HG03060 (cell line): Measurements from ENCODE around the gene NTRK3.
"Not testable (repeated sequence)": the region's sequence is repeated elsewhere in the genome, so short reads cannot be mapped to it uniquely, and the experiment has no call there.

Experiments used
- ATAC-seq: cut with Tn5 transposase; IDR thresholded peaks from one replicate; pipeline ENCODE4 v1.9.1; 2021; ENCODE audit warnings: low read depth, moderate number of reproducible peaks; ENCODE audit not compliant: unreplicated experiment

NTRK3 gene

DNA sequence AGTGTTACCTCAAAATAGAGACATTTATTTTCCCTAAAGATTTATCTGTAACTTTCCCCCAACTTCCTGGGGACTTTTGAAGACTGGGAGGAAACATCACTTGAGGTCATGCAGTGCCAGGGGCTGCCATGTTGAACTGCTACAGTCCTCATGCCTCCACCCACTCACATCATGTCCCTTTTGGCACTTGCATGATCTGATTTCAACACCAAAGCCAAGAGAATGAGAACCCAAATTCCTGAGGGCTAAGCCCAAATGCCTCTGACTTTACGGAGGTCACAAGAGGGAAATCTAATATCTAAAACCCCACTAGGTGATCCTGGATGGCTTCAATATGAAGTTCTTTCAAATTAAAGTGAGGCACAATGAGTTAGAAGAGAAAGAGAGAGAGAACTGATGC lies 213.1 kb downstream of the NTRK3 start:
- no peak for ATAC-seq

DNA sequence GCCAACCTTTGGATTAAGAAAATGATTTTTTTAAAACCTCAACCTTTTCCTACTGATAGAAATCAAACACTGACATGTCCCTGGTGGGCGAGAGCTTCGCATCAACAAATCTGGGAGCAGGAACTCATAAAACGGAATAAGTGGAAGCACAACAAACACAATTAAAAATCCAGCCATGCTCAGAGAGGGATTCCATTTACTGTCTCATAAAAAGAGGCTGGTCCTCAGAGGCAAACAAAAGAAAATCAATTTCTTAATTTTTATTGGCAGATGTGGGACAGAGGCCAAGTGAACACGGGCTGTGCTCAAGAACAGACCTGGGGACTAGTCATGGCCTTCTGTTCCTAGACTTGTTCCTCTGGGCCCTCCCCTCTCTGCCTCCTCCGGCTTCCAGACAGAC lies 214.5 kb downstream of the NTRK3 start:
- ATAC-seq = no peak

DNA sequence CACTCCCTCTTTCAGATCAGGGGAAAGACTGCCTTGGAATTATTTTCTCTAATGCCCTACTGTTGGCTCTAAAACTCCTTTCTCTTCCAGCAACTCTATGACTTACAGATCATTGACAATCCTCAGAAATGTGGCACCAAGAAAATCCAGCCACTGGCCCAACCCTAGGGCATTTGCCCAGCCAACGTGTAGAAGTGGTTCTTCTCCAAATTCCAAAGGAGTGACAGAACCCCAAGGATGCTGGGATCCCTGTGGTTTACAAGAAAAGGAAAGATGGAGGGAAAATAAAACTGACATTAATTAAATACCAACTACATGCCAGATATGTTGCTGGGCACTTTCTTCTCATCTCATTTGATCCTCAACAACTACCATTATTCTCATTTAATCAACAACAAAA lies 216.0 kb downstream of the NTRK3 start:
- no peak for ATAC-seq

DNA sequence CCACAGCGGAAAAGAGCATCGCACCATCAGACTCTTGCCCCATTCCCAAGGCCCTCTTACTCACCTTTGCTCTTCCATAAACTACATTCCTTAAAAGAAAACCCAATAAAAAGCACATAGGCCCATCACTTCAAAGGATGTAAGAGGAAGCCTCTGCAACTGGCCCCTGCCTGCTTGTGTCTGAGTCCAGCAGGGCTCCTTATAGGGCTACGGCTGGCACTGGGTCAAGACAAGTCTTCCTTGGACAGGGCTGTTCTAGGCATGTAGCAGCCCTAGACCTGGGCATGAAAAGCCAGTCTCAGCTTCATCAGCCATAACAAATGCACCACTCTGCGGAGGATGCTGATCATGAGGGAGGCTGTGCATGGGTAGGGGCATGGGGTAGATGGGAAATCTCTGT lies 218.3 kb downstream of the NTRK3 start:
- no peak for ATAC-seq

DNA sequence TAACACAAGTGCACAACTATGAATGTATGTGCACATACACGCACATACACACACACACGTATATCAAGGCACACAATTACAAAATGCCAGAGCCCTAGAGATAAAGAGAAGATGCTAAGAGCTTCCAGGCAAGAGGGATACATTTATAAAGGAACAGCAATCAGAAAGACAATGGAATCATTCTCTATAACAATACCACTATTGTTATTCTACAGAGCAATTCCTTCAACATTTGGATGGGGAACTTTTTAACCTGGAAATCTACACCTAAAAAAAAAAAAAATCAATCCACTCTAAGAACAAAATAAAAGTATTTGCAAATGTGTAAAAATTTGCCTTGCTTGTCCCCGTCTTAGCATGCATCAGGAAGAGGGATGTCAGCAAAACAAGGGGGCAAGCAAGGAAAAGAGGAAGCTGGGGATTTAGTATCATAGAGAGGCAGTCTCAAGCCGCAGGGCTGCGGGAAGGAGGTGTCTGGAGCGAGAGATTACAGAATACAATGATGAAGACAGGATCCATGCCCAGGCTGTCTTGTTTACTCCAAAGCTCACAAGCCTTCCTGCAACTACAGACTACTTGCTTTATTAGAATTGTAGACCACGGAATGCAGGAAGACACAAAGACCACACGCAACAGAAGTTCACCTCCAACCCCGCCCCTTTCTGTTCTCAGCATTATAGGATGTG lies 220.2 kb downstream of the NTRK3 start:
- ATAC-seq = no peak

DNA sequence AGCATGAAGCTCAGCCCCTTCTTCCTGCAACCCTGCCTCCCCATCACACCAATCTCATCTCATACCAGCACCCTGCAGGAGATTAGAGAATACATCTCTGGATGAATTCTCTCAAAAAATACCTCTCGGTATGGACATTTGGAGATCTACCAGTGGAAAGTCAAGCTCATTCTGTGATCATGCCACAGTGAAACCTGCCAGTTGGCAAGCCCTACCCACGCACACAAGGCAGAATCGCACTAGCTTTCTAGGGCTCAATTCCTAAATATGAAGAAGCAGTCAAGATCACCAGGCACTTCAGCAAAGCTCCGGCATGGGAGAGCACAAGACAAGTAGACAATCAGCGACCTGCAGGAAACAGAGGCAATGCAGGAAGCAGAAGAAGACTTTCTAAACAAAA lies 221.2 kb downstream of the NTRK3 start:
- ATAC-seq = no peak

DNA sequence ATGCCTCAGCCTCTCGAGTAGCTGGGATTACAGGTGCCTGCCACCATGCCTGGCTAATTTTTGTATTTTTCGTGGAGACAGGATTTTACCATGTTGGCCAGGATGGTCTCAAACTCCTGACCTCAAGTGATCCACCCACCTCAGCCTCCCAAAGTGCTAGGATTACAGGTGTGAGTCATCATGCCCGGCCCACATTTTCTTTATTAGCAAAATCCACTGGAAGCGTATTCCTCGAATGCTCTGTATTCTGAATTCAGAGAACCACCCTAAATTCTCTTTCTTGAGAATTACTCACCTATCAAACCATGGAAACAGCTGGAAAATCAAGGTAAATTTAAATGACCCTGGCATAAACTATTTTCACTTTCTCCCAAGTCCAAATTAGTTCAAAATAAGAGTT lies 223.1 kb downstream of the NTRK3 start:
- not testable (repeated sequence) for ATAC-seq

DNA sequence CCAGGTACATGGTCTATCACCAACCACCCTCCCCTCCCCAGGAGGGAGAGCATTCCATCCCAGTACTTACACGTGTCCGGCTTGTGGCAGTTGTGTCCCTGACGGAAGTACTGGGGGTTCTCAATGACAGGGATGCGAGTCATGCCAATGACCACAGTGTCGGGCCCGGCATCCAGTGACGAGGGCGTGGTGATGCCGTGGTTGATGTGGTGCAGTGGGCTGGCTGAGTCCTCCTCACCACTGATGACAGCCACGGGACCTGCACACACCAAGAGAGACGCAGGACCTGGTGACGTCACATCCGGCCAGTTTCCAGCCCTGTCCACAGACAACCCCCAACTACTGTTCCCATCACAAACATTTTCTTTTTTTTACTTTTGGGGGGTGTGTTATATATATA lies 223.8 kb downstream of the NTRK3 start:
- ATAC-seq = no peak

DNA sequence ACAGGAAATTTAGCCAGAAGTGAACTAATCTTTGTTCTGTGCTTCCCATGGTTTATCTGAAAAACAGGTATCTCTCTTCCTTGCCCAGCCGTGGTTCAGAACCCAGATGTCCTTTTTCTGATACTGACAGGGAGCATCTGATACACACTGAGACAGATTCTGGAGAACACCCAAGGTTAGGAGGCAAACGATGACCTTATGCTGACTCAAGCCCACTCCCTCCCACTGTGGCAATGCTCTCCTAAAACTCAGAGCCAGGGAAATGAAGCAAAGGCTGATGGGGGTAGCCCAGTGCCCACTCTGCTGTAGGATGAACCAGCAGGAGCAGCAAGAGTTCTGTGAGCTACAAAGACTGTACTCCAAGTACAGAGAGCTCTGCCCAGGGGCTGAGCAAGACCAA lies 225.1 kb downstream of the NTRK3 start:
- ATAC-seq = no peak

DNA sequence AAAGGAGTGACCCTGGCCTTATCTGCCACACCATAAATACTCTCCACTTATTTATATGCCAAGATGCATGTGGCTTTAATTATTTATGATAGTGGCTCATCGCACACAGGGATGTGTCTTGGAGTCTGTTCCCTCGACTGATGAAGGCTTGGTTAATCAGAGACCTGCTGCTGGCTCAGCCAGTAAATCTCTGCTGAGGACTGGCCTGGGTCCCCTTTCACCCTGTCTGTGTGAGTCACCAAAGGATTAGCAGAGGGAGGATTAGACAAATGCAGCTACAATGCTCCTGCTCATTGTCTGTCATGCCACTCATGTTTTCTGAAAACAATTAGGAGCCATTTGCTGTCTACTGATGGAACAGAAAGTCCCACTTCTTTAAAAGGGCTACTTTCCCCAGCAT lies 226.8 kb downstream of the NTRK3 start:
- no peak for ATAC-seq

DNA sequence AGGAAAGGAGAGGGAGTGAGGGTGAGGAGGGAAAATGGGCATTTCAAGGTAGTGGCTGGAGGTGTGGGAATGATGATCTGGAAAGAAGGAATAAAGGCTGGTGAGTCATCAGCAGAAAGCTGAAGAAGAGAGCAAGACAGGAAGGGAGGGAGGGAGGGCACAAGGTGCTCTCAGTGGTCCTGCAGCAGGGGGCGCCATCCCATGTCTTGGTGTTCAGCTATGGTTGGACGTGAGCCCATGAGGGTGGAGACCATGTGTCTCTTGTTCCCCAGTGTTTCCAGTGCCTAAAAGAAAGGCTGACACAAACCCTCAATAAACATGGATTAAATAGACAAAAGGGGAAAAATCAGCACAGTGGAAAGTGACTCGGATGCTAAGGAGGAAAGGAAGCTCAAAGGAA lies 228.5 kb downstream of the NTRK3 start:
- ATAC-seq = no peak

DNA sequence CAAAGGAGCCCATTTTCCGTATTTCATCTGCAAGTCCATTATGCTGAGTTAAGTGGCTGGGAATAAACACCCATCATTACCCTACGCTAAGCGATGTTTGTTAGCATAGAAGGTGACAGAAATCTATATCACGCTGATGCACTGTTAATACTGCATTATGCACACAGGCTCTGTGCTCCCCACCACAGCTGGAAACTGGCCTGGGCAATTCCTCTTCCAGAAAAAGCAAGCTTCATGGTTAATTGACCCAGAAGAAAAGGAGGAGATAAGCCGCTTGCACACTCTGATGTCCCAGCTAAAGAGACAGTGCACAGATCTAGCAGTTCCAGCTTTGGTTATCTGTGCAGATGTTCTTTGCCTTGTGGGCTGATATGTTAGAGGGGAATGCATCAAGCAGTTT lies 232.6 kb downstream of the NTRK3 start:
- no peak for ATAC-seq

DNA sequence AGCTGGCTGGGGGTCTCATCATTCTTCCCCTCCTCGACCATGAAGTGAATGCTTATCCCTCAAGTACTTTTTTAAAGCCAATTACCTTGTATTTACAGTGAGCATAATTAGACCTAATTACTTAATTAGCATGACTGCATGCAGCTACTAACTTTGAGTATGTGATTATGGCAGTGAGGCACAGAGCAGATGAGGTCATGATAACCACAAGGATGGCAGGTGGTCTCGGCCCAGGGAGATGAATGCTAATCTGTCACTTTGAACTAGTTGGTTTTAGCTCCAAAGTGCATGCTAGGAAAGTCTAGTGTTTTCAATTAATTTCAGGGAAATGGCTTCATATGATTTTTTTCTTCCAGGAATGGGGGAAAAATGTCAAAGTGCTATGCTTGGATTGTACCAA lies 233.8 kb downstream of the NTRK3 start:
- no peak for ATAC-seq

DNA sequence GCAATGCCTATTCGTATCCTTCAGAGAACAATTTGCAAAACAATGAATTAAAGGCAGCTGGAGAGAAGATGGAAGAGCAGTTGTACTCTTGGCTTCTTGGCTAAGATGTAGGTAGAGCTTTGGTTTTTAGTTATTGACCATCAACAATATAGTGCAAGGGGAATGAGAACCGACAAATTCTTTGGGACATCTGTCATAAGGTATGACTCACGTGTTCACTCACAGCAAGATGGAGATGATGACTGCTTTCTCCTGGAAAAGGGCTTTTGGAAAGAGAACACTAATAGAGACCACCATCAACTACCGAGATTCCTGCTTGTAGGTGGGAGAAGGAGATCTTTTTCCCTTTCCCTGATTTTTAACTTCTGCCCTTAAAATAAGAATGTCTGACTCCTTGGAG lies 234.9 kb downstream of the NTRK3 start:
- ATAC-seq = no peak

DNA sequence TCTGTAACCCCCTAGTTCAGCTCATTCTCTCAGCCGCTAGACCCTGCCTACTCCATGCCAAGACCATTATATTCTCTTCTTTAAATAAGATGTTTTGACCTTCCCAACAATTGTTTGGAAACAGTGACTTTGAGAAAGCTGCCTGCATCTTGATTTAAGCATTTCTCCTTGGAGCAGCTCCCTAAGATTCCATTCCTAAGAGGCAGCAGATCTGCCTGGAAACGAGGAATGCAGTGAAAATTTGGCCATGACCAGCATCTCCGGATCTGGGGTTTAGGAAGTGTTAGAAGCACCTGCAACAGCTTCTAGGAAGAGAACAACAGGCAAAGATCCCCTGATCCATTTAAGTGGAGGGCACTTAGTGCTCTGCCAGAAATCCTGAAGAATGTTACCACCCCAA lies 235.7 kb downstream of the NTRK3 start:
- ATAC-seq = no peak

DNA sequence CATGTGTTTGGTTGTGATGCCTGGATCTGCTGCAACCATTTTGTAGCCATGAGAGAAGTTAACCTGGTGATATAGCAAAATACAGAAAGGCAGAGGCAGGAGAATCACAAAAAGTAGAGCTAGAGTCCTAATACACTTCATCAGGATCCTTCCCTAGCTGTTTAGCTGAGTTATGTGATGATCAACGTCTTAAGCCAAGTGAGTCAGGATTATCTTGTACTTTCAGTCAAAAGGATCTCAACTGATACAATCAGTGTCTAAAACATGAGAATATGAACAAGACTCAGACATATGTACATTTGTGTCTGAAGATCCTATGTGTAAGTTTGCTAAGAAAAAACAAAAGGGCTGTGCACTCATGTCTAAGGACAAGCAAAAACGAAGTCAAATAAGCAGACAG lies 236.9 kb downstream of the NTRK3 start:
- no peak for ATAC-seq

DNA sequence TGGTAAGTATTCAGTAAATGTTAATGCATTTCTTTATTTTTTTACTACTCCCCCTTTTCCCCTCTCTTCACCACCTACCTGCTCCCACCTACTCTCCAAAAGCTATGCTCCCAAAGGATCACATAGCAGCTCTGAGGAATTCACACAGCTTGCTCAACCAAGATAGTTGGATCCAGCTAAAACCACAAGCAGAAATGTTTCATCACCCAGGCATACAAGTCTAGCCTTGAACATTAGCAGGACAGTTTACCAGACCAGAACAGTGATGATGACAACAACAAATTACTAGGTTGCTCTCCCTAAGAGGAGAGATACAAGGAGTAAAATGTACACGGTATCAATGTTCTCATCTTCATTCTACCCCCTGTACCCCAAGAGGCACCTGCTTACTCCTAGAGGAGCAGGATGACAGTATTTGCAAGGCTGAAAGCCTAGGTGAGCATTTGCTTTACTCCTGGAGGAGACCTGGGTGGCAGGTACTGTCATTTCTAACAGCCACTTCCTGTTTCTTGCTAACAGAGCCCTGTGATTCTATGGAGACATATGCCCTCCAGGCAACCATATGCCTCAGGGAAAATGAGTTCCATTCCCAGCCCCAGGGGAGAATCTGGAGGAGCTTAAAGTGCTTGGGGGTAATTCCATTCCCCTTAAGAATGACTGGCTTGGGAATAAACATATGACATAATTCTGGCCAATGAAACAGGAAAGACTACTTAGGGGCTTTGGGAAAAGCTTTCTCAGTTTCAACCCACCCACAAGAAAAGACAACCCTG lies 237.5 kb downstream of the NTRK3 start:
- ATAC-seq = no peak

DNA sequence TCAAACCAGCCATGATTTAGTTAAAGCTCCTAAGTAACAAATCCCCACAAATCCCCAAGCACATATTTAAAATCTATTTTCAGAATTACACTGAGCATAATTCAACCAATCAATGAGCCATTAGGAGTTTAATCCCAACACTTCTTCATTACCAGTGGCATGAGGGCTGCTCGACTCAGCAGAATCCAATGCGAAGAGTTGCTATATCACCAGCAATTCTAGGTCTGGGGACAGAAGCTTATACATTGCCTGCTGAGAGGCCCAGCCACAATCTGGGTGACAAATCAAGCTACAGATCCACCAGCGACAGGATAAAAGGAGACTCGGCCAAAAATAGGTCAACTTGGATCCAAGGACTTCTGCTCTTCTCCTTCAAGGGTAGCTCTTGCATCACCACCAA lies 238.8 kb downstream of the NTRK3 start:
- no peak for ATAC-seq

DNA sequence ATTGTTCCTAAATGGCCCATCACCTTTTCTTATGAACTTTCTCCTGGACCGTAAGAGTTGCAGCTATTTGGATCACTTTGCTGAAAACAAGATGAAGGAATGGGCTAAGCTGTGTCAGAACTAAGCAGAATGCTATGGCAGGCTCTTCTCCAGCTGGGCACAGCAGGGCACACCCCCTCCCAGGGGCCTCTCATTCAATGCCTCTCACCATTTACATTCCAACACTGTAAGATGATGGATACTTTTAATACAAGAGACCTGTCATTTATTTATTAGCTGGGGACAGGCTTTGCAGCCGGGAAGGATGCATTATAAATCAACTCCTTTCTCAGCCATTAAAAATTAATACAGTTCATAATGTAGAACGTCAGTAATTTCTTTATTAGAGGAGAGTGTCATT lies 240.1 kb downstream of the NTRK3 start:
- ATAC-seq = no peak

DNA sequence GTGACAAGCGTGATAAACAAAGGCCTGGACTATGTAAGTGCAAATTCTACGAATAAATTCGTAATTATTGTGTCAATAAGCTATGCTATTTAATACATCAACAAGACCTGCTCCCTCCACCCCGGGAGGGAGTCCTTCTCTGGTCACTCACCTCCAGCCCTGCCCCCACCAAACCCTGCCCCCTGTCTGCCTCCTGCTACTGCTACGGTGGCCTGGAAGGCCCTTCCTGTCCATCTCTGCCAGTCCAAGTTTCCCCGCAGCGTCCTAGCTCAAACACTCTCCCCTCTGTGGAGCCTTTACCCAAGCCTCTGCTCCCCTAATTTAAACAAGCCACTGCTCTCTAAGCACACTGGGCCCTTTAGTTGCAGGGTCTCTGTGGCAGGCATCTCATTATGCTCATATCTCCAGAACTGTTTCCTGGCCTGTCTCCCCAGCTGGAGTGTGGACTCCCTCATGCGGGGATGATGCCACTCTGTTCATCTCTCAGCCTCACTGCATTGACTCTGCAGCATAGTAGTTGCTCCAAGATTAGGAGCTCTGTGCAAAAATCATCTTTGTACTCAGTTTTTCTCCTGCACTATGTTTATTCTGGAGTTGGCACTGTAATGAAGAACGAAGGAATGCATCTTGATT lies 241.2 kb downstream of the NTRK3 start:
- ATAC-seq = no peak

DNA sequence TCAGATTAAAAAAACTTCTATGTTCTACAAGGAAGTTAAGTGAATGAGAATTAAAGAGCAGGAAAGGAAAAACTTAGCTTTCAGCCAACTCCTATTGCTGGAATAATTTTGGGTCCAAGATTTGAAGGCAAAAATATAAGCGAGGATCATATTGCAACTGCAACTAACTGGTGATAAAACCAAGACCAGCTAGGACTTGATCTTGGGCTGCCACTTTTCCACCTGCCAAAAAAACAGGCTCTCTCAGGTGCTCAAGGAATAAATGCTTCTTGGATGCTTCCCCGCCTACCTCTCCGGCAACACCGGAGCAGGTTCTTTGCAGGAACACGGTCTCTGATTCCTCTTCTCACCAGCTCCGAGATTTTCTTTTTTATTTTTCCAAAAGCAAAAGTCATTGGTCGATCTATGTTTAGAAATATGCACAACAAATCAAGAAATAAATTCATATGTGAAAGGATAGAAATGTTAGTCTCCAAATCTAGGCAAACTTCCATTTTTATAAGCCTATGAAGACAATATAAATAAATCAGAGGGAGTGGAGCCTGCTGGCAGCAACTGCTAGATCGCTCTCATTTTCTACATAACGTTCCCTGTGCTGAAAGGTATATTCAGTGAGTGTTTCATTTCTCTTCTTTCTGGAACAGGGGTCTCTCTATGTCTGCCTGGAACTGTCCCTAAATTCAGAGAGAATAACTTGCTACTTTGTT lies 241.9 kb downstream of the NTRK3 start:
- no peak for ATAC-seq
